ENCODE data around the gene KRTAP10-8. TPM values are rescaled to one million over a fixed set of nuclear protein-coding genes. Genes with fewer than 3 reads are reported as not detected.
"Not testable (repeated sequence)": the region's sequence is repeated elsewhere in the genome, so short reads cannot be mapped to it uniquely, and the experiment has no call there.

The KRTAP10-8 gene
- polyA plus RNA-seq, 4 donors, result not detected

GRCh38 chr21:44661567-44661966, 49.7 kb downstream of the KRTAP10-8 start:
- DNase-seq (ENCODE audit: low read depth in 4 of 4, low spot score in 3 of 4), result not testable (repeated sequence)

Other genes with a start within 250 kb of the KRTAP10-8 start
- 1 to 10 TPM; 4.3 to 6.6 (median 4.6) TPM for gene LRRC3, start 156.6 kb upstream of the KRTAP10-8 start, polyA plus RNA-seq (ENCODE audit: insufficient read length in 4 of 4)
- not detected for gene KRTAP10-1, start 71.9 kb upstream of the KRTAP10-8 start, polyA plus RNA-seq (ENCODE audit: insufficient read length in 4 of 4)
- gene KRTAP10-2, start 60.6 kb upstream of the KRTAP10-8 start, polyA plus RNA-seq (ENCODE audit: insufficient read length in 4 of 4), result not detected
- not detected for gene KRTAP10-3, start 53.3 kb upstream of the KRTAP10-8 start, polyA plus RNA-seq (ENCODE audit: insufficient read length in 4 of 4)
- gene KRTAP10-4, start 38.4 kb upstream of the KRTAP10-8 start, polyA plus RNA-seq (ENCODE audit: insufficient read length in 4 of 4), result not detected
- not detected for gene KRTAP10-5, start 31.5 kb upstream of the KRTAP10-8 start, polyA plus RNA-seq (ENCODE audit: insufficient read length in 4 of 4)
- gene KRTAP10-6, start 19.6 kb upstream of the KRTAP10-8 start, polyA plus RNA-seq (ENCODE audit: insufficient read length in 4 of 4), result not detected
- gene KRTAP10-7, start 11.5 kb upstream of the KRTAP10-8 start, polyA plus RNA-seq (ENCODE audit: insufficient read length in 4 of 4), result not detected
- not detected for gene KRTAP10-9, start 15.0 kb downstream of the KRTAP10-8 start, polyA plus RNA-seq (ENCODE audit: insufficient read length in 4 of 4)
- gene KRTAP10-10, start 25.3 kb downstream of the KRTAP10-8 start, polyA plus RNA-seq (ENCODE audit: insufficient read length in 4 of 4), result not detected
- gene KRTAP10-11, start 34.3 kb downstream of the KRTAP10-8 start, polyA plus RNA-seq (ENCODE audit: insufficient read length in 4 of 4), result not detected
- gene KRTAP12-4, start 42.6 kb downstream of the KRTAP10-8 start, polyA plus RNA-seq (ENCODE audit: insufficient read length in 4 of 4), result not detected
- not detected for gene KRTAP12-3, start 45.9 kb downstream of the KRTAP10-8 start, polyA plus RNA-seq (ENCODE audit: insufficient read length in 4 of 4)
- not detected for gene KRTAP12-2, start 54.8 kb downstream of the KRTAP10-8 start, polyA plus RNA-seq (ENCODE audit: insufficient read length in 4 of 4)
- gene KRTAP12-1, start 70.1 kb downstream of the KRTAP10-8 start, polyA plus RNA-seq (ENCODE audit: insufficient read length in 4 of 4), result not detected
- gene KRTAP10-12, start 85.1 kb downstream of the KRTAP10-8 start, polyA plus RNA-seq (ENCODE audit: insufficient read length in 4 of 4), result not detected
- gene TSPEAR, start 99.5 kb downstream of the KRTAP10-8 start, polyA plus RNA-seq (ENCODE audit: insufficient read length in 4 of 4), result 1 to 10 TPM in 2 of 4 donors, under 1 TPM in 2; 0.08 to 1.1 (median 0.74) TPM
- 100 to 1,000 TPM in 1 of 4 donors, 10 to 100 TPM in 3; 58.6 to 134 (median 81.8) TPM for gene UBE2G2, start 189.7 kb downstream of the KRTAP10-8 start, polyA plus RNA-seq (ENCODE audit: insufficient read length in 4 of 4)
- gene SUMO3, start 206.0 kb downstream of the KRTAP10-8 start, polyA plus RNA-seq (ENCODE audit: insufficient read length in 4 of 4), result 100 to 1,000 TPM; 105 to 126 (median 111) TPM

Measured in left renal pelvis (tissue), 4 donors.